K562 (cell line): ENCODE data around the gene PNRC2. TPM values are rescaled to one million over a fixed set of nuclear protein-coding genes. Genes with fewer than 3 reads are reported as not detected.
"Not testable (repeated sequence)": the region's sequence is repeated elsewhere in the genome, so short reads cannot be mapped to it uniquely, and the experiment has no call there.

Experiments used
- ATAC-seq: fragments of 200-7000 bp; cut with Tn5 transposase; 3 replicates; pipeline ENCODE4 v1.9.1; 2020; ENCODE audit warnings: moderate library complexity
- BruUV-seq: library from RNA; stranded (reverse); fragments of 400-500 nt; replicated peaks from 2 replicates; lab custom pipeline; 2021; lab: Mats Ljungman, UMichigan
- CTCF ChIA-PET: fragments of 300-600 bp; formaldehyde crosslinking; extraction: SDS; loops from one replicate; lab custom pipeline; 2021; ENCODE audit warnings: low intra/inter-chr PET ratio; lab: Yijun Ruan, JAX
- POLR2A ChIA-PET: fragments of 300-600, 350-650 bp; sonication (Branson Sonifier 250); formaldehyde crosslinking; extraction: SDS; loops from one replicate; lab custom pipeline; 2021; ENCODE audit warnings: antibody characterized with exemption, inconsistent platforms; lab: Yijun Ruan, JAX
- DNase-seq, 4 experiments: peaks; one replicate each; pipeline versions ENCODE4 v3.0.0 to v3.0.0-alpha.2; 2011 to 2018; ENCODE audit warnings: low spot score in 3 of 4, mixed read lengths in 3 of 4; ENCODE audit errors: extremely low read depth in 1 of 4
- FAIRE-seq: peaks from 2 replicates; lab custom pipeline; 2011; peaks lifted over from hg19 to GRCh38; lab: Jason Lieb, UNC
- H2AFZ ChIP-seq: 2 replicates; pipeline ENCODE4 v1.6.0; 2011; ENCODE audit warnings: low read depth, low read length, control low read depth, inconsistent platforms
- H3K27ac ChIP-seq: fragments of 200-600 bp; 3 replicates; pipeline ENCODE4 v1.8.0; 2011; ENCODE audit warnings: low read depth, mild to moderate bottlenecking, control low read depth, inconsistent platforms, low read length, moderate library complexity, mixed read lengths; ENCODE audit errors: extremely low read depth
- H3K27me3 ChIP-seq, 2 experiments: fragments of 300-600 bp in 1 of 2; 2 replicates in 1 of 2; 3 replicates in 1 of 2; pipeline versions ENCODE4 v1.6.0 to v1.8.0; 2011; ENCODE audit warnings: inconsistent platforms in 2 of 2, low read length in 2 of 2, mild to moderate bottlenecking in 1 of 2, mixed read lengths in 1 of 2, moderate library complexity in 1 of 2; ENCODE audit not compliant: control insufficient read depth in 2 of 2, insufficient read depth in 2 of 2
- H3K36me3 ChIP-seq: fragments of 300-600 bp; 3 replicates; pipeline ENCODE4 v1.8.0; 2011; ENCODE audit warnings: mild to moderate bottlenecking, low read length, inconsistent platforms; ENCODE audit not compliant: control insufficient read depth, insufficient read depth
- H3K4me1 ChIP-seq, 2 experiments: fragments of 200-600 bp in 1 of 2; replicated peaks in 1 of 2; 2 replicates in 1 of 2; 3 replicates in 1 of 2; pipeline versions ENCODE4 v1.5.1 to v1.8.0; 2011; ENCODE audit warnings: inconsistent platforms in 2 of 2, low read length in 2 of 2, mild to moderate bottlenecking in 1 of 2, mixed read lengths in 1 of 2, moderate library complexity in 1 of 2; ENCODE audit not compliant: control insufficient read depth in 2 of 2, insufficient read depth in 2 of 2
- H3K4me2 ChIP-seq: 2 replicates; pipeline ENCODE4 v1.6.1; 2011; ENCODE audit warnings: low read length, control low read depth, inconsistent platforms, mixed read lengths; ENCODE audit not compliant: insufficient read depth
- H3K4me3 ChIP-seq: fragments of 200-600 bp; sonication (generic), shearing (Covaris generic); 2 replicates; pipeline ENCODE4 v1.5.1; 2016; ENCODE audit warnings: control low read depth, inconsistent platforms
- H3K79me2 ChIP-seq: fragments of 200-600 bp; 3 replicates; pipeline ENCODE4 v1.8.0; 2011; ENCODE audit warnings: low read length, inconsistent platforms; ENCODE audit not compliant: control insufficient read depth, insufficient read depth
- H3K9ac ChIP-seq, 2 experiments: 2 replicates each; pipeline versions ENCODE4 v1.6.0 to v1.6.1; 2011; ENCODE audit warnings: low read depth in 2 of 2, low read length in 2 of 2, control low read depth in 1 of 2, inconsistent platforms in 1 of 2, mild to moderate bottlenecking in 1 of 2, mixed read lengths in 1 of 2; ENCODE audit not compliant: insufficient read depth in 1 of 2
- H3K9me1 ChIP-seq: one replicate; pipeline ENCODE4 v1.6.0; 2011; ENCODE audit warnings: inconsistent platforms, mild to moderate bottlenecking, low read length, moderate library complexity; ENCODE audit not compliant: control insufficient read depth, insufficient read depth
- H3K9me3 ChIP-seq: replicated peaks from 2 replicates; pipeline ENCODE4 v1.5.1; 2011; ENCODE audit warnings: low read depth, low read length, inconsistent platforms; ENCODE audit not compliant: control insufficient read depth, insufficient read depth
- H4K20me1 ChIP-seq: replicated peaks from 2 replicates; pipeline ENCODE4 v1.6.1; 2011; ENCODE audit warnings: low read length, inconsistent platforms, mixed read lengths; ENCODE audit not compliant: control insufficient read depth, insufficient read depth
- BRF1 ChIP-seq: IDR thresholded peaks from 3 replicates; pipeline ENCODE4 v1.6.1; 2011; ENCODE audit warnings: borderline replicate concordance, mild to moderate bottlenecking; ENCODE audit not compliant: insufficient read length; ENCODE audit errors: extremely low read depth
- CCNT2 ChIP-seq: IDR thresholded peaks from 2 replicates; pipeline ENCODE4 v1.6.1; 2011; ENCODE audit warnings: borderline replicate concordance, low read depth, mild to moderate bottlenecking, moderate library complexity, mixed read lengths, low read length; ENCODE audit not compliant: insufficient read length; ENCODE audit errors: extremely low read depth
- CREBBP ChIP-seq: IDR thresholded peaks from one replicate; pipeline ENCODE4 v1.6.1; 2012; ENCODE audit warnings: low read depth, mild to moderate bottlenecking, control low read depth, inconsistent platforms, low read length
- DMBX1 ChIP-seq: fragments of 250-450 bp; sonication (Bioruptor Pico); IDR thresholded peaks from 2 replicates; pipeline ENCODE4 v1.8.0; 2022; ENCODE audit warnings: inconsistent platforms, mild to moderate bottlenecking, moderate library complexity, borderline replicate concordance
- ELK3 ChIP-seq: fragments of 450-650 bp; formaldehyde crosslinking; IDR thresholded peaks from 2 replicates; pipeline ENCODE4 v1.4.0; 2020; ENCODE audit warnings: mild to moderate bottlenecking
- FUS ChIP-seq: fragments of 200-400 bp; formaldehyde crosslinking; optimal IDR thresholded peaks from 2 replicates; pipeline ENCODE3; 2017; ENCODE audit warnings: low read depth, low read length
- LEF1 ChIP-seq: fragments of 450-650 bp; IDR thresholded peaks from 2 replicates; pipeline ENCODE4 v1.6.1; 2016; ENCODE audit warnings: mild to moderate bottlenecking
- MBD2 ChIP-seq: sonication (generic); IDR thresholded peaks from 2 replicates; pipeline ENCODE4 v1.6.1; 2016; ENCODE audit warnings: low read depth, borderline replicate concordance
- MCM5 ChIP-seq: fragments of 450-650 bp; IDR thresholded peaks from 2 replicates; pipeline ENCODE4 v1.6.1; 2016; ENCODE audit warnings: low read depth
- SMAD2 ChIP-seq: fragments of 150-350 bp; IDR thresholded peaks from 2 replicates; pipeline ENCODE4 v1.6.1; 2014; ENCODE audit warnings: low read depth, mild to moderate bottlenecking, low read length
- ZBTB8A ChIP-seq: fragments of 450-650 bp; IDR thresholded peaks from 2 replicates; pipeline ENCODE4 v1.6.1; 2018; ENCODE audit warnings: mild to moderate bottlenecking, moderate library complexity; ENCODE audit not compliant: partially characterized antibody
- ZNF184 ChIP-seq: sonication (generic); formaldehyde crosslinking; IDR thresholded peaks from 2 replicates; pipeline ENCODE4 v1.5.0; 2020; ENCODE audit warnings: missing genetic modification reagents
- WGBS: fragments of 100-300 bp; shearing (Covaris generic); methylation state at CpG from one replicate; pipeline ENCODE4 v1.1.6; 2016; ENCODE audit warnings: low coverage, mixed read lengths; ENCODE audit not compliant: insufficient coverage; ENCODE audit errors: missing lambda C conversion rate; 5-methylcytosine and 5-hydroxymethylcytosine counted together
- in situ Hi-C: fragments of 300-500 bp; cut with MboI; formaldehyde crosslinking; loops from 4 replicates; pipeline ENCODE4 v1.15.0; 2018; ENCODE audit warnings: inconsistent platforms, mixed read lengths
- intact Hi-C: fragments of 100-400 bp; cut with micrococcal nuclease; formaldehyde crosslinking; loops from 2 replicates; pipeline ENCODE4 v1.14.2; 2022
- polyA plus RNA-seq, 8 experiments: library from polyadenylated mRNA; depleted of rRNA in 4 of 8; stranded (reverse) in 5 of 8; unstranded in 3 of 8; fragments of >200 nt; fragmentation: Nextera tagmentation in 2 of 8; fragmentation: Illumina TruSeq in 1 of 8; extraction: Ambion mirVana in 2 of 8; extraction: Trizol in 1 of 8; gene quantifications; 2 replicates each; pipeline versions ENCODE4 v1.2.1 to v1.2.3, GENCODE V29; 2011 to 2014; ENCODE audit warnings: inconsistent platforms in 1 of 8, missing spikeins in 1 of 8
- total RNA-seq, 7 experiments: library from RNA; depleted of rRNA in 6 of 7; stranded (reverse); fragments of >200 nt in 6 of 7; fragmentation: Illumina TruSeq in 2 of 7; extraction: Trizol in 2 of 7; gene quantifications; 2 replicates each; pipeline versions ENCODE4 v1.2.1 to v1.2.3, GENCODE V29; 2011 to 2021; ENCODE audit warnings: low replicate concordance in 1 of 7

Gene PNRC2
- total and polyA plus RNA-seq, 9 of the 15 experiments (the other 6 are each of a cell fraction or from before 2014, with no cell fraction given) = 127 to 303 (median 203) TPM

GRCh38 chr1:24007079-24007478, 47.5 kb downstream of the PNRC2 start:
- no peak overlapping the region for H3K4me3 ChIP-seq
- H3K36me3 ChIP-seq = no peaks in the 10 kb centered on the region
- no peak overlapping the region for H2AFZ ChIP-seq
- no peaks in the 10 kb centered on the region for H3K9me3 ChIP-seq
- DNase-seq (no peak), FAIRE-seq (no peak), ATAC-seq (no peak)
- in situ Hi-C loops = no loop called here
- H3K9me1 ChIP-seq = no peaks in the 10 kb centered on the region
- H3K79me2 ChIP-seq = no peaks in the 10 kb centered on the region
- H3K4me1 ChIP-seq = no peaks in the 10 kb centered on the region
- BruUV-seq = no TSS peak
- H4K20me1 ChIP-seq = no peaks in the 10 kb centered on the region
- H3K4me2 ChIP-seq = no peak overlapping the region
- ChIA-PET CTCF (no interaction called here), POLR2A (no interaction called here)
- TF ChIP-seq CCNT2 (no peak), BRF1 (no peak), CREBBP (no peak), ELK3 (CRISPR knock-in tag) (no peak), DMBX1 (CRISPR knock-in tag) (no peak), MCM5 (no peak), FUS (no peak), ZNF184 (no peak), LEF1 (no peak), MBD2 (no peak), SMAD2 (no peak), ZBTB8A (no peak)
- H3K9ac ChIP-seq = no peak overlapping the region
- intact Hi-C loops = no loop called here
- H3K27ac ChIP-seq = no peak overlapping the region
- H3K27me3 ChIP-seq = peaks cover 40% of the 10 kb centered on the region in 2 experiments

GRCh38 chr1:24008574-24009184, 49.1 kb downstream of the PNRC2 start:
- H3K79me2 ChIP-seq, H3K4me1 ChIP-seq, H3K4me3 ChIP-seq, FAIRE-seq, H3K9me1 ChIP-seq, BruUV-seq, intact Hi-C loops, H3K9ac ChIP-seq, H3K9me3 ChIP-seq, H3K27ac ChIP-seq, H4K20me1 ChIP-seq, H2AFZ ChIP-seq, in situ Hi-C loops, DNase-seq, H3K4me2 ChIP-seq, ATAC-seq, H3K36me3 ChIP-seq: not testable (repeated sequence)
- CTCF ChIA-PET = interaction anchor here (0.6 kb wide), 1 partner anchor 11 kb away, joined by 3 read pairs; no protein-coding TSS in a partner anchor
- POLR2A ChIA-PET = interaction anchor here (0.7 to 0.9 kb wide), 4 partner anchors 13 to 57 kb away, joined by 3 read pairs; no protein-coding TSS in a partner anchor
- peaks cover 34 to 50% of the 10 kb centered on the region in 2 experiments for H3K27me3 ChIP-seq
- 10% methylated on average over 1 of the region's 3 CpGs for WGBS
